GM19351 (cell line): ENCODE measurements around the gene UTS2B.
"Not testable (repeated sequence)": the region's sequence is repeated elsewhere in the genome, so short reads cannot be mapped to it uniquely, and the experiment has no call there.

Source experiments
- ATAC-seq: cut with Tn5 transposase; IDR thresholded peaks from one replicate; pipeline ENCODE4 v1.9.1; 2021; ENCODE audit warnings: mild to moderate bottlenecking, moderate library complexity; ENCODE audit not compliant: unreplicated experiment

UTS2B gene

DNA sequence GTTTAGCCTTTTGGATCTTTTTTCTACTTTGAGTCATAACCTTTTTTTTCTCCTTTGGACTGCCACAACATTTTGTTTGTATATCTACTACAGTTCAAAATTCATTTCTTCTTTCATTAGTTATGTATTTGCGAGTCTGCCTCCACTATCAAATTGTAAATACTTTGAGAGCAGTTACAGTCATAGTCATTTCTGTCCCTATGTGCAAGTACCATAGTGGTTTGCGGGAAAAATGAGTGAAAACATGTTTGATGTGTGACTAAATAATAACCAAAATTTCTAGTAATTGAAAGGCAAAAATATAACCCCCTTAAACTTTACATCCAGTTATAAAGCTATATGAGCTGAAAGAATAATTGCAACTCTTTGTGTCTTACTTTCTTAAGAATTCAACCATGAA lies 46.9 kb downstream of the UTS2B start:
- peak; percentile 57 for ATAC-seq

GRCh38 chr3:191282251-191283185 lies 47.8 kb downstream of the UTS2B start:
- peak; percentile 28 for ATAC-seq

GRCh38 chr3:191280882-191281281 lies 49.4 kb downstream of the UTS2B start:
- ATAC-seq = no peak

DNA sequence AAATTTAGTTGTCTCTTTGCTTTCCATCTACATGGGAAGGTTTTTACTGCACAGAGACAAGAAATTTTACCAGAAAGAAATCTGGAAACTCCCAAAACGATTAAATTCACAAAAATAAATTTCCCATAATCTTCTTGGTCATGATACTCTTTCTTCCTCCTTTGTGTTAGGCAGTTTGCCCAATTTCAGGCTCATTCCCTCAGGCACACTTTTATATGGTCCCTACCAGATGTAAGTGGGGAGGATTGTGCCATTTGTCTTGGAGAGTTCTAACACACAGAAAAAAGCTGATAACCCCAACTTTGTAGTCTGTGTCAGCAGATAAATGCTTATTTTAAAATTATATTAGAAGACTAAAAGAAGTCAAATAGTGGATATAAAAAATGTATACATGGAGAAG lies 50.2 kb downstream of the UTS2B start:
- no peak for ATAC-seq

DNA sequence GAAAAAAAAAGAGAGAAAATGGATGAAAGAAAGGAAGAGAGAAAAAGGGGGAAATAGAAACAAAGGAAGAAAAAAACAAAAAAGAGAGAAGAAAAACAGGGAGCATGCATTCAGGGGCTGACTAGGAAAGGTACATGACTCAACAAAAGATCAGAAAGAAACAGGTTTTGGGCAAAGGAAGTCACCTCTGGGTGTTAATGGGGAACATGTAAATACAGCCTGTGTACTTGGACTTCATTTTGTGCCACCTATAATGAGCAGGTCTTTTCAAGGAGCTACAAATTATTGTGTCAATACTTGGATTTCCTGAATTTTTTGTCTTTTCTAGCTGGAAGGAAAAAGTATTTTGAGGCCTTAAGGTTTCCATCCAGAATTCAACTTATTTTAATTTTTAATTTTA lies 54.6 kb downstream of the UTS2B start:
- ATAC-seq = no peak

- ATAC-seq = not testable (repeated sequence)
Observed at GRCh38 chr3:191275244-191275643, 55.1 kb downstream of the UTS2B start.

- ATAC-seq = peak; percentile 76
Observed at GRCh38 chr3:191269289-191270085, 60.8 kb downstream of the UTS2B start.

DNA sequence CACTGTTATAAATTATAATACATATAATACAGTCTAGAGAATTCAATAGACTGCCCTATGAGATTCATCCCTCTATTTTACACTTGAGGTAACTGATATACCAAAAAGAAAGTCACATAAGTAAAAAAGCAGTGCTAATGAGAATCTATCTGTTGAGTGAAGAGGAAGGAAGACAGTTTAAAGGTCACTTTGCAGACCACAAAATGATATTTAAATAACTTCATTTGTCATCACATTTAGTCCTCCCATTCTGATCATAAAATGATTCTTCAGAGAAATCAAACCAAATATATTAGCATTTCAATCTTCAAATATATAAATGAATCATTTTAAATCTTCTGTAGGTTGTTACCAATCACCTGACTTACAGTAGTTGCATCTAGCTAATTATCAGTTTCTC lies 61.6 kb downstream of the UTS2B start:
- no peak for ATAC-seq

GRCh38 chr3:191263850-191264249 lies 66.5 kb downstream of the UTS2B start:
- peak; percentile 32 for ATAC-seq

DNA sequence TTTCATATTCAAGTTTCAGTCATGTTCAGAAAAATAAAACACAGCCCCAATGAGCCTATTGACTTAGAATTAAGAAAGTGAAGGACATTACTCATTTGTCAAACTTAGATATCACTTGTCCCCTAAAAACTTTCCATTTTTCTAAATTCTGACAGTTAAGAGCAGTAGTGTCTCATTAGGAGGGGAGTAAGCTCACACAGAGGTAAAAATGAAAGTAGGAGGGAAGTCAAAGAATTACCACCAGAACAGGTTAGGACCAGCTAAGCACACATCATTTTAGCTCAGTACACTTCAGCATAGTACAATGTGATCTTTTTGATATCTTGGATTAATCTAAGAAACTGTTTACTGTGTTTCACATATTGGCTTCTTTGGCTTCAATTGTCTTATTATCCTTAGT lies 67.0 kb downstream of the UTS2B start:
- ATAC-seq = peak; percentile 93

GRCh38 chr3:191262650-191263049 lies 67.7 kb downstream of the UTS2B start:
- no peak for ATAC-seq

- no peak for ATAC-seq
Observed at GRCh38 chr3:191261304-191261638, 69.1 kb downstream of the UTS2B start.

DNA sequence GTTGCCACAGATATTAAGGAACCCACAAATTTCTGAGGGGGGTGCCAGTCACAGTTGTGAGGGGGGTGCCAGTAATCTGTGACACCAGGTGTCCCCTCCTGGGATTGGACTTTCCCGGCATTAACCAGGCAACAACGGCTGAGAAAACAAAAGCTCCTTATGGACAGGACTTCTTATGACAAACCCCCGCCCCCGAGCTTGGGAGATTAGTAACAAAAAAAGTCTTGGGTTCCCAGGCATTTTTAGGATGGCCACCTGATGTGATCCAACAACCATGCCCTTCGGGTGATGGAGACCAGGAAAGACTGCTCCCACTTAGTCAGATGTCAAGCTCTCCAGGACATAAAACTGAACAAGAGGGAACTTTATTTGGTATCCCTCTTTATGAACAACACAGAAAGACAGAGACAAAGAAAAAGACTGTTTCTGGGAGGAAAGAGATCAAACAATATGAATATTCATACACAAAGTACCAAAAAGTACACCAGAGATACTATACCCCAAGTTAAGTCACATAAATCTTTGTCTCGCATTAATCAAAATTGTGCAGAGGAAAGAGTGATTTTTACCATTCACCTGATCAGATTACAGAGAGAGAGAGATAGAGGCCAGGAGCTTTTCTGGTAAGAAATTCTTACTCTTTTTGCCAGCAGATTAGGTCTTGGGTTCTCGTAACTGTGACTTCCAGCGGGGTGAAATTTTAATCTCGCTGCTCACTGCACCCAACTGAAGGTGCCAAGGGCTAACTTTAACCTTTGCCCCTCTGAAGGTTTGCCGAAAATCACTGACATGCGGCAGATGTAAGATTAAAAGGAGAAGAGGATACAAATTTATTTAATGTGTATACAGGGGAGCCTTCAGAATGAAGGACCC lies 69.7 kb downstream of the UTS2B start:
- ATAC-seq = no peak

GRCh38 chr3:191259486-191259885 lies 70.8 kb downstream of the UTS2B start:
- ATAC-seq = no peak

DNA sequence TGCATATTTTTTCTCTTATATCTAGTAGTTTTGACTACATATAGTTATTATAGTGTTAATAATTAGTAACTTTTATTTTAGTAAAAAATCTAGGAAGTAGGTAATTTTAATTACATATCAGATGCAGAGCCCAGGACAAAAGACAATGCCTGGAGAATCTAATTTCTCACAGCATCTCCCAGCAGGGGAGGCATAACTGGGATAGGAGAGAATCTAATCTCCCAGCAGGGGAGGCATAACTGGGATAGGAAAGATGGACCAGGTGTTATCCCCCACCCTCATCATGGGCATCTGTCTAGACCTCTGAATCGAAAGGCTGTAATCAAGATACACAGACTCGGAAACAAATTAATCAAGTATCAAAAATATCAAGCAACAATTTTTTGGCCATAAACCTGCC lies 73.0 kb downstream of the UTS2B start:
- no peak for ATAC-seq

DNA sequence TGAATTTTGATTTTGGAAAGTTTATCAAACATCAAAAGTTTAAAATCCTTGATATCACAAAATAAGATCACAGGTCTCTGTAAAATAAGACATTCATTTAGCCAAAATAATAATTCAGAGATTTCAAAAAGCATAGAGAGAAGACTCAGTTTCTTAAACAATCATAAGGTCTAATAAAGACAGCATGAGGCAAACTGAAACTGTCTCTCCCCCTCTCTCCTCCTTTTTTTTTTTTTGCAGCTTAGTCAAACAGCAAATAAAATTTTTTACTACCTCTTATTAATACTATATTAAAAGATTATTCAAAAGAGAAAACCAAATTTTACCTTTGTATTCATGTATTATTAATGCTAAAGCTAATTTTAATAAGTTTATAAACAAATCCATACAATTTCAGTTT lies 73.9 kb downstream of the UTS2B start:
- no peak for ATAC-seq

DNA sequence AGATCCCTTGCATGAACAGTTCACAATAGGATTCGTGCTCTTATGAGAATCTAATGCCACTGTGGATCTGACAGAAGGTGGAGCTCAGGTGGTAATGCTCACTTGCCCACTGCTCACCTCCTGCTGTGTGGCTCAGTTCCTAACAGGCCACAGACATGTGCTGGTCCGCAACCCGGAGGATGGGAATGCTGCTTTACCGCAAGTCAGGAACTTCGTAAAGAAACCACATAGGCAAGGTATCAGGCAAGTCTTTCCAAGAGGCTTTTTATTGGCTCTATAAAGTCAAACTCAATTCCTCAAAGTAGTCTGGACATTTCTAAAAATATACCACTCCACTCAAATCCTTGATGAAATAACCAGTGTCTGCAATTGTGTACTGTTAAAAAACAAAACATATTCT lies 75.2 kb downstream of the UTS2B start:
- no peak for ATAC-seq

DNA sequence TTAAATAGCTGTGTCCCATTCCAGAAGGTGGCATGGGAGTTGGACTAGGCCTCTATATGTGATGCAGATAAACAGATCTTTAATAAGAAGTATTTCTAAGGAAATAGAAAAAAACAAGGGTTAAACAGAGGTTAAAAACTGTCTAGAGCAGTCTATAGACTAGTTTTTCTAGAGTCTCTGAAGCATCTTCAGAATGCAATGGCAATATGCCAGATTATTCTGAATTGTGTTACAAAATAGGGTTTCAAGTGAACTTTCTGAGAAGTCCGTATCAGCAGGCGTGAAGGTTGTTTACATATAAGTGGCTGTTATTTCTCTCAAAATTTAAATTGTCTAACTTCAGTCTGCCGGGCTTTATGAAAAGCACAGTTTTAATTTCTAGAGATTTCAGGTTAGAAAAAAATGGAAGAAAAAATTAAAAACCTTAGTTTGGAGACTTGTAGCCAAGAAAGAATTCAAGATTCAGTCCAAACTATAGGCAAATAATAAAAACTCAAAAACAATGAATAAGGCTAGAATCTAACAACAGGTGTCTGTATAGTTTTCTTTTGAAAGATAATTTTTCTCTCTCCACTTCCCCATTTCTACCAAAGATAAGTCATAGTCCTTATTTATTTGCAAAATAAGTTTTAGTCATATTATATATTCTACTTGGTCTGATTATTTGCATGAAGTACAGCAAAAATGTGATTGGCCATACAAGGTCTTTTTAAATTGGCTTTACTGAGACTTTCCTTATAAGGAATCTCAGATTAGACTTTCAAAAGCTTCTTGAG lies 76.0 kb downstream of the UTS2B start:
- ATAC-seq = no peak

DNA sequence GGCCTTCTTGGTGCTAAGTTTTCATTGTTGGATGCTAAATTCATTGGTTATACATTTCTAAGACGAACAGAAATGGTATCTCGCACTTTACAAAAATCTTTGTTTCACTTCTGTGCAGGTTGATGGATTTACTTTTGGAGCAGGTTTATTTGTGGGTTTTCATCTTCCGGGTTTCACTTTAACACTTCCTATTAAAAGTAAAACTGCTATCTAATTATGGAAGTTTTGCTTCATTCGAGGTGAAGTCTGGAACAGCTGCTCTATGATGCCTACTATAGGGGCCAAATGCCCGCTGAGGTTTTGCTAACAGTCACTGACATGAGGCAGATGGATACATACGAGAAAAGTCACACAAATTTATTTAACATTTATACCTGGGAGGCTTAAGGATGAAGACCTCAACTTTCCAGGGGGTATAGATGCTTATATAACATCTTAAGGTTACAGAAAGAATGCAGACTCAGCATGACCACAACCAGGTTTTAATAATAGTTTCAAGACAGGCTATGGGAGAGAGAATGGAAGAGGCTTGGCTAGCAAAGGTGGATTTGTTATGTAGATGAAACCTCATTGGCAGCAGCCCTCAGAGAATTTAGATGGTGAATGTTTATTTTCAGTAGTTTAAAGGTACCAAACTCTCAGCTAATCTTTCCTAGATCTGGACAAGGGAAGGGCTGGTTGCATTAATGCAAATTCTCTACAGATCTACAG lies 77.1 kb downstream of the UTS2B start:
- peak; percentile 32 for ATAC-seq

GRCh38 chr3:191246630-191247029 lies 83.7 kb downstream of the UTS2B start:
- ATAC-seq = no peak
